ENCODE measurements around the gene CBX8.

The CBX8 gene

GRCh38 chr17:79808763-79809529 is 12.1 kb upstream of the CBX8 start:
- ATAC-seq (ENCODE audit: insufficient read depth, low read depth) (no peak), DNase-seq (peak; percentile 39)
- Histone ChIP-seq H4K20me1 (ENCODE audit: insufficient read depth, low read length) (no peaks in the 10 kb centered on the region), H3K9me3 (ENCODE audit: insufficient read depth, low read length, severe bottlenecking) (no peaks in the 10 kb centered on the region), H3K4me2 (ENCODE audit: insufficient read depth, low read length) (no peak overlapping the region), H2AFZ (ENCODE audit: low read depth, low read length) (no peak overlapping the region), H3K27ac (ENCODE audit: low read length) (no peak overlapping the region), H3K4me3 (ENCODE audit: low read depth in 1 of 2, low read length in 2 of 2) (no peak overlapping the region), H3K36me3 (ENCODE audit: insufficient read depth, low read length) (no peaks in the 10 kb centered on the region), H3K27me3 (ENCODE audit: insufficient read depth, low read length, poor library complexity) (peaks cover 56% of the 10 kb centered on the region), H3K4me1 (ENCODE audit: insufficient read depth, low read length) (peaks cover 59% of the 10 kb centered on the region), H3K9ac (ENCODE audit: low read depth, low read length) (no peak overlapping the region), H3K79me2 (ENCODE audit: insufficient read depth, low read length) (peaks cover 1% of the 10 kb centered on the region; the same call in 1 of the 2 replicates)
- TF ChIP-seq, protein P1, sequence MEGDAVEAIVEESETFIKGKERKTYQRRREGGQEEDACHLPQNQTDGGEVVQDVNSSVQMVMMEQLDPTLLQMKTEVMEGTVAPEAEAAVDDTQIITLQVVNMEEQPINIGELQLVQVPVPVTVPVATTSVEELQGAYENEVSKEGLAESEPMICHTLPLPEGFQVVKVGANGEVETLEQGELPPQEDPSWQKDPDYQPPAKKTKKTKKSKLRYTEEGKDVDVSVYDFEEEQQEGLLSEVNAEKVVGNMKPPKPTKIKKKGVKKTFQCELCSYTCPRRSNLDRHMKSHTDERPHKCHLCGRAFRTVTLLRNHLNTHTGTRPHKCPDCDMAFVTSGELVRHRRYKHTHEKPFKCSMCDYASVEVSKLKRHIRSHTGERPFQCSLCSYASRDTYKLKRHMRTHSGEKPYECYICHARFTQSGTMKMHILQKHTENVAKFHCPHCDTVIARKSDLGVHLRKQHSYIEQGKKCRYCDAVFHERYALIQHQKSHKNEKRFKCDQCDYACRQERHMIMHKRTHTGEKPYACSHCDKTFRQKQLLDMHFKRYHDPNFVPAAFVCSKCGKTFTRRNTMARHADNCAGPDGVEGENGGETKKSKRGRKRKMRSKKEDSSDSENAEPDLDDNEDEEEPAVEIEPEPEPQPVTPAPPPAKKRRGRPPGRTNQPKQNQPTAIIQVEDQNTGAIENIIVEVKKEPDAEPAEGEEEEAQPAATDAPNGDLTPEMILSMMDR (IDR thresholded peaks at IDR 0.05; ENCODE audit: borderline replicate concordance, extremely low read depth, low read length, poor library complexity, severe bottlenecking): peak; percentile 64
- no peak for TF ChIP-seq EZH2 (IDR thresholded peaks at IDR 0.05; ENCODE audit: borderline replicate concordance, low read depth, low read length, severe bottlenecking)

DNA sequence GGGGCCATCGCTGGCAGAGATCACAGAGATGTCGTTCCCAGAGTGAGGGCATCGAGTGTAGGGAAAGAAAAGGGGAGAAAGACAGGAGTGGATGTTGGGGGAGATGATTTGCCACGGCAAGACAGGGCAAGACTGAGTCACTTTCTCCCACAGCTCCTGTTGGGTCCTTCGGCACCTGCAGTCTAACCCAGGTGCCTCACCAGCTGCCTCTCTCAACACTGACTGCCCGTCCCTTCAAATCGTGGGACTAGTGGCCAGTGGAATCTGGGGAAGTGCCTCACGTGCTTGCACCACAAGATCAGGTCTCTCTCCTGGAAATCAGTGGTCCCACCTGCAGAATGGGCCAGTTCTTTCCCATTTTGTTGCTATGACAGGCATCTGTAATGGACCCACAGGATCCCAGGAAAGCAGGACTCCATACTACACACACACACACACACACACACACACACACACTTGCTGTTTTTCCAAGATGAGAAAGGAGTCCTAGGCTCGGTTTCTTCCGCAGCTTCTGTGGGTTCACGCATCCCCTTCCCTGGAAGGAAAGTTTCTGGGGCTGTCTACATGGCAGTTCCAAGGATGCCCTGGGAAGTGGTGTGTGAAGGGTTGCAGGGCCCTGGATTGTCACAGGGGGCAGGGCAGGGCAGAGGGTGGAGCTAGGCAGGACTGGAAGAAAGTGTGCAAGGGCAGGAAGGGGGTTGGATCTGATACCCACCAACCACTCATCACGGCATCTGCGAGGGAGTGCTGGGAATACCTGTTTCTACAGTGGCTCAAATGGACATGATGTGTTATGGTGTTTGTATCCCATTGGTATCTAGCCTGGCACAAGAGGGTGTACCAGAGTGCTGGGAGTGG is 10.2 kb upstream of the CBX8 start:
- Histone ChIP-seq H3K27ac (ENCODE audit: low read length) (no peak overlapping the region), H3K36me3 (ENCODE audit: insufficient read depth, low read length) (no peaks in the 10 kb centered on the region), H4K20me1 (ENCODE audit: insufficient read depth, low read length) (no peaks in the 10 kb centered on the region), H3K4me3 (ENCODE audit: low read depth in 1 of 2, low read length in 2 of 2) (no peak overlapping the region), H3K27me3 (ENCODE audit: insufficient read depth, low read length, poor library complexity) (peaks cover 46% of the 10 kb centered on the region), H3K79me2 (ENCODE audit: insufficient read depth, low read length) (peaks cover 8% of the 10 kb centered on the region), H3K9me3 (ENCODE audit: insufficient read depth, low read length, severe bottlenecking) (no peaks in the 10 kb centered on the region), H3K4me1 (ENCODE audit: insufficient read depth, low read length) (peaks cover 56% of the 10 kb centered on the region), H3K4me2 (ENCODE audit: insufficient read depth, low read length) (no peak overlapping the region), H3K9ac (ENCODE audit: low read depth, low read length) (no peak overlapping the region), H2AFZ (ENCODE audit: low read depth, low read length) (no peak overlapping the region)
- no peak for DNase-seq
- TF ChIP-seq, protein P1 (IDR thresholded peaks at IDR 0.05; ENCODE audit: borderline replicate concordance, extremely low read depth, low read length, poor library complexity, severe bottlenecking): no peak
- no peak for TF ChIP-seq EZH2 (IDR thresholded peaks at IDR 0.05; ENCODE audit: borderline replicate concordance, low read depth, low read length, severe bottlenecking)
- no peak for ATAC-seq (ENCODE audit: insufficient read depth, low read depth)

- ATAC-seq (ENCODE audit: insufficient read depth, low read depth): no peak
- H3K27me3 ChIP-seq (ENCODE audit: insufficient read depth, low read length, poor library complexity): peaks cover 39% of the 10 kb centered on the region
These were observed 9.5 kb upstream of the CBX8 start for GRCh38 chr17:79806446-79806760.

More at GRCh38 chr17:79806446-79806760, 9.5 kb upstream of the CBX8 start:
- Histone ChIP-seq H4K20me1 (ENCODE audit: insufficient read depth, low read length) (no peaks in the 10 kb centered on the region), H3K4me1 (ENCODE audit: insufficient read depth, low read length) (peaks cover 52% of the 10 kb centered on the region), H3K36me3 (ENCODE audit: insufficient read depth, low read length) (no peaks in the 10 kb centered on the region), H2AFZ (ENCODE audit: low read depth, low read length) (no peak overlapping the region), H3K4me2 (ENCODE audit: insufficient read depth, low read length) (no peak overlapping the region), H3K79me2 (ENCODE audit: insufficient read depth, low read length) (peaks cover 8% of the 10 kb centered on the region), H3K27ac (ENCODE audit: low read length) (no peak overlapping the region), H3K9ac (ENCODE audit: low read depth, low read length) (no peak overlapping the region), H3K4me3 (ENCODE audit: low read depth in 1 of 2, low read length in 2 of 2) (no peak overlapping the region), H3K9me3 (ENCODE audit: insufficient read depth, low read length, severe bottlenecking) (no peaks in the 10 kb centered on the region)
- TF ChIP-seq EZH2 (IDR thresholded peaks at IDR 0.05; ENCODE audit: borderline replicate concordance, low read depth, low read length, severe bottlenecking): no peak
- TF ChIP-seq, protein P1 (IDR thresholded peaks at IDR 0.05; ENCODE audit: borderline replicate concordance, extremely low read depth, low read length, poor library complexity, severe bottlenecking): no peak
- DNase-seq: no peak

Measured in DND-41 (cell line).